ENCODE data around the gene MAN2A1. TPM values are rescaled to one million over a fixed set of nuclear protein-coding genes. Genes with fewer than 3 reads are reported as not detected.

MAN2A1 gene
- total RNA-seq, 1 experiment from 2014 or later, result 128 TPM

DNA sequence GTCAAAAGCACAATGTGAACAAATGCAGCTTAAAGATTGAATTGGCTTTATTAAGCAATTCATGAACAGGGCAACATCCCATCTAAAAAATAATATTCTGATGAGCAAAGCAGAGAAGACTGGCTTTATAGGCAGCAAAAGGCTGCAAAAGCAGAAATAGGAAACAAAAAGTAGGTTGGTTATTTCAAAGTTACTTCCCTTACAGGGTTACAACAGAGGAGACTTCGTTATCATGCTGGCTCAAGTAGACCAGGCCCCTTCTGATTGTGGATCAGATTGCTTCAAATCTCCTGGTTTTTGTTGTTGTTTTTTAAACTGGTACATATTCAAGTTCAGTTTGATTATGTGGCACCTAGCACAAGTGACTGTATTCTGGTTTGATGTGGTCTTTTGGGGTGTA, 73.1 kb downstream of the MAN2A1 start:
- peaks cover 51% of the 10 kb centered on the region for H3K36me3 ChIP-seq (ENCODE audit: insufficient read depth, low read length, poor library complexity, severe bottlenecking)
- no peak for TF ChIP-seq EZH2 (IDR thresholded peaks at IDR 0.05; ENCODE audit: borderline replicate concordance, low read depth, low read length, poor library complexity, severe bottlenecking)
- TF ChIP-seq, protein P1, sequence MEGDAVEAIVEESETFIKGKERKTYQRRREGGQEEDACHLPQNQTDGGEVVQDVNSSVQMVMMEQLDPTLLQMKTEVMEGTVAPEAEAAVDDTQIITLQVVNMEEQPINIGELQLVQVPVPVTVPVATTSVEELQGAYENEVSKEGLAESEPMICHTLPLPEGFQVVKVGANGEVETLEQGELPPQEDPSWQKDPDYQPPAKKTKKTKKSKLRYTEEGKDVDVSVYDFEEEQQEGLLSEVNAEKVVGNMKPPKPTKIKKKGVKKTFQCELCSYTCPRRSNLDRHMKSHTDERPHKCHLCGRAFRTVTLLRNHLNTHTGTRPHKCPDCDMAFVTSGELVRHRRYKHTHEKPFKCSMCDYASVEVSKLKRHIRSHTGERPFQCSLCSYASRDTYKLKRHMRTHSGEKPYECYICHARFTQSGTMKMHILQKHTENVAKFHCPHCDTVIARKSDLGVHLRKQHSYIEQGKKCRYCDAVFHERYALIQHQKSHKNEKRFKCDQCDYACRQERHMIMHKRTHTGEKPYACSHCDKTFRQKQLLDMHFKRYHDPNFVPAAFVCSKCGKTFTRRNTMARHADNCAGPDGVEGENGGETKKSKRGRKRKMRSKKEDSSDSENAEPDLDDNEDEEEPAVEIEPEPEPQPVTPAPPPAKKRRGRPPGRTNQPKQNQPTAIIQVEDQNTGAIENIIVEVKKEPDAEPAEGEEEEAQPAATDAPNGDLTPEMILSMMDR (conservative IDR thresholded peaks at IDR 0.05; ENCODE audit: low read depth, low read length), result no peak
- peaks cover 11% of the 10 kb centered on the region for H3K9me3 ChIP-seq (ENCODE audit: low read depth, low read length, poor library complexity, severe bottlenecking)
- ChIA-PET CTCF (no interaction called here), POLR2A (ENCODE audit: low non-redundant PET) (no interaction called here)
- no peak overlapping the region for H3K4me3 ChIP-seq (ENCODE audit: low read depth, low read length, poor library complexity, severe bottlenecking)
- no peak for DNase-seq (ENCODE audit: low spot score)
- BruUV-seq (replicated peaks), result no TSS peak
- H3K27ac ChIP-seq (ENCODE audit: low read depth, low read length, poor library complexity, severe bottlenecking), result no peak overlapping the region
- intact Hi-C loops (cut with micrococcal nuclease; ENCODE audit: unreplicated experiment), result no loop called here
- H3K4me1 ChIP-seq (ENCODE audit: insufficient read depth, low read length, poor library complexity, severe bottlenecking), result peaks cover 12% of the 10 kb centered on the region
- no peaks in the 10 kb centered on the region for H3K27me3 ChIP-seq (replicated peaks; ENCODE audit: insufficient read depth, low read depth, low read length, poor library complexity)

GRCh38 chr5:109767184-109767995, 77.7 kb downstream of the MAN2A1 start:
- H3K36me3 ChIP-seq (ENCODE audit: insufficient read depth, low read length, poor library complexity, severe bottlenecking), result peaks cover 75% of the 10 kb centered on the region
- DNase-seq (ENCODE audit: low spot score), result no peak
- BruUV-seq (replicated peaks), result no TSS peak
- peaks cover 5% of the 10 kb centered on the region for H3K9me3 ChIP-seq (ENCODE audit: low read depth, low read length, poor library complexity, severe bottlenecking)
- CTCF ChIA-PET, result no interaction called here
- H3K27me3 ChIP-seq (replicated peaks; ENCODE audit: insufficient read depth, low read depth, low read length, poor library complexity), result no peaks in the 10 kb centered on the region
- TF ChIP-seq, protein P1 (conservative IDR thresholded peaks at IDR 0.05; ENCODE audit: low read depth, low read length), result no peak
- TF ChIP-seq EZH2 (IDR thresholded peaks at IDR 0.05; ENCODE audit: borderline replicate concordance, low read depth, low read length, poor library complexity, severe bottlenecking), result no peak
- POLR2A ChIA-PET (ENCODE audit: low non-redundant PET), result no interaction called here
- H3K4me3 ChIP-seq (ENCODE audit: low read depth, low read length, poor library complexity, severe bottlenecking), result no peak overlapping the region
- no peaks in the 10 kb centered on the region for H3K4me1 ChIP-seq (ENCODE audit: insufficient read depth, low read length, poor library complexity, severe bottlenecking)
- H3K27ac ChIP-seq (ENCODE audit: low read depth, low read length, poor library complexity, severe bottlenecking), result no peak overlapping the region
- intact Hi-C loops (cut with micrococcal nuclease; ENCODE audit: unreplicated experiment), result no loop called here

- TF ChIP-seq EZH2 (IDR thresholded peaks at IDR 0.05; ENCODE audit: borderline replicate concordance, low read depth, low read length, poor library complexity, severe bottlenecking), result no peak
- TF ChIP-seq, protein P1 (conservative IDR thresholded peaks at IDR 0.05; ENCODE audit: low read depth, low read length), result no peak
- CTCF ChIA-PET, result no interaction called here
- BruUV-seq (replicated peaks), result no TSS peak
- intact Hi-C loops (cut with micrococcal nuclease; ENCODE audit: unreplicated experiment), result no loop called here
- Histone ChIP-seq H3K27ac (ENCODE audit: low read depth, low read length, poor library complexity, severe bottlenecking) (no peak overlapping the region), H3K9me3 (ENCODE audit: low read depth, low read length, poor library complexity, severe bottlenecking) (peaks cover 2% of the 10 kb centered on the region), H3K27me3 (replicated peaks; ENCODE audit: insufficient read depth, low read depth, low read length, poor library complexity) (no peaks in the 10 kb centered on the region), H3K36me3 (ENCODE audit: insufficient read depth, low read length, poor library complexity, severe bottlenecking) (peaks cover 69% of the 10 kb centered on the region), H3K4me3 (ENCODE audit: low read depth, low read length, poor library complexity, severe bottlenecking) (no peak overlapping the region), H3K4me1 (ENCODE audit: insufficient read depth, low read length, poor library complexity, severe bottlenecking) (no peaks in the 10 kb centered on the region)
- DNase-seq (ENCODE audit: low spot score), result no peak
- POLR2A ChIA-PET (ENCODE audit: low non-redundant PET), result no interaction called here
Measured at GRCh38 chr5:109767997-109768396, 78.3 kb downstream of the MAN2A1 start.
